ENCODE data around the gene AP2S1. TPM values are rescaled to one million over a fixed set of nuclear protein-coding genes. Genes with fewer than 3 reads are reported as not detected.

Gene AP2S1
- polyA plus RNA-seq, 1 donor from 2014 or later, result 167 TPM

DNA sequence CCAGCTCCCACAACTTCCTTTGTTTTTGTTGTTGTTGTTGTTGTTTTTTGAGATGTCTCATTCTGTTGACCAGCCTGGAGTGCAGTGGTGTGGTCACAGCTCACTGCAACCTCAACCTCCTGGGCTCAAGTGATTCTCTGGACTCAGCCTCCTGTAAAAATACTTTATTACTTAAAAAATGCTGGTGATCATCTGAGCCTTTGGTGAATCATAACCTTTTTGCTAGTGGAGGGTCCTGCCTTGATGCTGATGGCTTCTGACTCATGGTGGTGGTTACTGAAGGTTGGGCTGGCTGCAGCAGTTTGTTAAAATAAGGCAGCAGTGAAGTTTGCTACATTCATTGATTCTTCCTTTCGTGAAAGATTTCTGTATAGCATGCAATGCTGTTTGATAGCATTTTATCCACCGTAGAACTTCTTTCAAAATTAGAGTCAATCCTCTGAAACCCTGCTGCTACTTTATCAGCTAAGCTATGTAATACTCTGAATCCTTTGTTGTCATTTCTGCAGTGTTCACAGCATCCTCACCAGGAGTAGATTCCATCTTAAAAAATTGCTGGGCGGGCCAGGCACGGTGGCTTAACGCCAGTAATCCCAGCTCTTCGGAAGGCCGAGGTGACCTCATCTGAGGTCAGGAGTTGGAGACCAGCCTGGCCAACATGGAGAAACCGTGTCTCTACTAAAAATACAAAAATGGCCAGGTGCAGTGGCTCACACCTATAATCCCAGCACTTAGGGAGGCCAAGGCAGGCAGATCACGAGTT lies 28.1 kb upstream of the AP2S1 start:
- Histone ChIP-seq H3K9me3 (ENCODE audit: low read length) (no peaks in the 10 kb centered on the region), H3K27me3 (ENCODE audit: insufficient read depth, low read depth, low read length) (no peaks in the 10 kb centered on the region), H3K4me2 (ENCODE audit: low read length) (no peak overlapping the region), H3K36me3 (ENCODE audit: insufficient read depth, low read length) (no peaks in the 10 kb centered on the region), H3K9ac (ENCODE audit: low read length) (no peak overlapping the region), H3K27ac (ENCODE audit: low read length) (no peak overlapping the region), H3F3A (ENCODE audit: insufficient read depth, low read length, poor library complexity, severe bottlenecking) (no peaks in the 10 kb centered on the region), H3K4me3 (ENCODE audit: low read length) (no peak overlapping the region), H2AFZ (ENCODE audit: low read depth, low read length) (no peak overlapping the region), H3K9me2 (ENCODE audit: insufficient read depth, low read length) (no peaks in the 10 kb centered on the region), H3K79me2 (replicated peaks; ENCODE audit: insufficient read depth, low read length) (peaks cover 45% of the 10 kb centered on the region), H4K20me1 (ENCODE audit: insufficient read depth) (no peaks in the 10 kb centered on the region)
- no peak for TF ChIP-seq MXI1 (conservative IDR thresholded peaks at IDR 0.05; ENCODE audit: poor library complexity, severe bottlenecking)
- TF ChIP-seq, protein P1, sequence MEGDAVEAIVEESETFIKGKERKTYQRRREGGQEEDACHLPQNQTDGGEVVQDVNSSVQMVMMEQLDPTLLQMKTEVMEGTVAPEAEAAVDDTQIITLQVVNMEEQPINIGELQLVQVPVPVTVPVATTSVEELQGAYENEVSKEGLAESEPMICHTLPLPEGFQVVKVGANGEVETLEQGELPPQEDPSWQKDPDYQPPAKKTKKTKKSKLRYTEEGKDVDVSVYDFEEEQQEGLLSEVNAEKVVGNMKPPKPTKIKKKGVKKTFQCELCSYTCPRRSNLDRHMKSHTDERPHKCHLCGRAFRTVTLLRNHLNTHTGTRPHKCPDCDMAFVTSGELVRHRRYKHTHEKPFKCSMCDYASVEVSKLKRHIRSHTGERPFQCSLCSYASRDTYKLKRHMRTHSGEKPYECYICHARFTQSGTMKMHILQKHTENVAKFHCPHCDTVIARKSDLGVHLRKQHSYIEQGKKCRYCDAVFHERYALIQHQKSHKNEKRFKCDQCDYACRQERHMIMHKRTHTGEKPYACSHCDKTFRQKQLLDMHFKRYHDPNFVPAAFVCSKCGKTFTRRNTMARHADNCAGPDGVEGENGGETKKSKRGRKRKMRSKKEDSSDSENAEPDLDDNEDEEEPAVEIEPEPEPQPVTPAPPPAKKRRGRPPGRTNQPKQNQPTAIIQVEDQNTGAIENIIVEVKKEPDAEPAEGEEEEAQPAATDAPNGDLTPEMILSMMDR (IDR thresholded peaks at IDR 0.05; ENCODE audit: poor library complexity, severe bottlenecking), result no peak
- TF ChIP-seq, protein P2, sequence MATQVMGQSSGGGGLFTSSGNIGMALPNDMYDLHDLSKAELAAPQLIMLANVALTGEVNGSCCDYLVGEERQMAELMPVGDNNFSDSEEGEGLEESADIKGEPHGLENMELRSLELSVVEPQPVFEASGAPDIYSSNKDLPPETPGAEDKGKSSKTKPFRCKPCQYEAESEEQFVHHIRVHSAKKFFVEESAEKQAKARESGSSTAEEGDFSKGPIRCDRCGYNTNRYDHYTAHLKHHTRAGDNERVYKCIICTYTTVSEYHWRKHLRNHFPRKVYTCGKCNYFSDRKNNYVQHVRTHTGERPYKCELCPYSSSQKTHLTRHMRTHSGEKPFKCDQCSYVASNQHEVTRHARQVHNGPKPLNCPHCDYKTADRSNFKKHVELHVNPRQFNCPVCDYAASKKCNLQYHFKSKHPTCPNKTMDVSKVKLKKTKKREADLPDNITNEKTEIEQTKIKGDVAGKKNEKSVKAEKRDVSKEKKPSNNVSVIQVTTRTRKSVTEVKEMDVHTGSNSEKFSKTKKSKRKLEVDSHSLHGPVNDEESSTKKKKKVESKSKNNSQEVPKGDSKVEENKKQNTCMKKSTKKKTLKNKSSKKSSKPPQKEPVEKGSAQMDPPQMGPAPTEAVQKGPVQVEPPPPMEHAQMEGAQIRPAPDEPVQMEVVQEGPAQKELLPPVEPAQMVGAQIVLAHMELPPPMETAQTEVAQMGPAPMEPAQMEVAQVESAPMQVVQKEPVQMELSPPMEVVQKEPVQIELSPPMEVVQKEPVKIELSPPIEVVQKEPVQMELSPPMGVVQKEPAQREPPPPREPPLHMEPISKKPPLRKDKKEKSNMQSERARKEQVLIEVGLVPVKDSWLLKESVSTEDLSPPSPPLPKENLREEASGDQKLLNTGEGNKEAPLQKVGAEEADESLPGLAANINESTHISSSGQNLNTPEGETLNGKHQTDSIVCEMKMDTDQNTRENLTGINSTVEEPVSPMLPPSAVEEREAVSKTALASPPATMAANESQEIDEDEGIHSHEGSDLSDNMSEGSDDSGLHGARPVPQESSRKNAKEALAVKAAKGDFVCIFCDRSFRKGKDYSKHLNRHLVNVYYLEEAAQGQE (IDR thresholded peaks at IDR 0.05; ENCODE audit: borderline replicate concordance), result no peak
- TF ChIP-seq EZH2 (IDR thresholded peaks at IDR 0.05; ENCODE audit: borderline replicate concordance, insufficient read depth, low read length, poor library complexity, severe bottlenecking), result no peak
- TF ChIP-seq RAD21 (conservative IDR thresholded peaks at IDR 0.05), result no peak
- no peak for TF ChIP-seq EP300 (conservative IDR thresholded peaks at IDR 0.05; ENCODE audit: poor library complexity, severe bottlenecking)
- no peak for TF ChIP-seq TAF1 (IDR thresholded peaks at IDR 0.05; ENCODE audit: low read depth)
- no peak for TF ChIP-seq POLR2AphosphoS5 (IDR thresholded peaks at IDR 0.05)
- no peak for TF ChIP-seq SMC3 (conservative IDR thresholded peaks at IDR 0.05; ENCODE audit: poor library complexity)

DNA sequence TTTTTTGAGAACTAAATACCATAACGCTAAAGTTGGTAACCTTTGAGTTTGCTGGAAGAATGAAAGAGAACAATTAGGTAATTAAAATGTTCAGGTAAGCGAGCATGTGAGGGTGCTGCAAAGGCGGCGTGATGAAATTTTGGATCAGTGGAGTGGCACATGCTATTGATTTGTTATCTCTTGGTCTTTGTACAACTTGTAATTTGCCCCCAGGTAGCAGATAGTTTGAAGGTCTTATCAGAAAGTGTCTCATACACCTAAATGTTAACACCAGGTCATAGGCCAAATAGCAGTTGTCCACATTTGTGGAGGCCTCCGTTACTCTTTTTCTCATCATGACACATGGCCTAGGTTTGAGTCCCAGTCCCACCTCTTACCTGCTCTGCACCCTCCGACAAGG lies 25.0 kb upstream of the AP2S1 start:
- H3K9me3 ChIP-seq (ENCODE audit: low read length), result no peaks in the 10 kb centered on the region
- H4K20me1 ChIP-seq (ENCODE audit: insufficient read depth), result no peaks in the 10 kb centered on the region
- H3K36me3 ChIP-seq (ENCODE audit: insufficient read depth, low read length), result no peaks in the 10 kb centered on the region
- H3K27me3 ChIP-seq (ENCODE audit: insufficient read depth, low read depth, low read length), result no peaks in the 10 kb centered on the region
- H3F3A ChIP-seq (ENCODE audit: insufficient read depth, low read length, poor library complexity, severe bottlenecking), result no peaks in the 10 kb centered on the region
- TF ChIP-seq MXI1 (conservative IDR thresholded peaks at IDR 0.05; ENCODE audit: poor library complexity, severe bottlenecking) (no peak), POLR2AphosphoS5 (IDR thresholded peaks at IDR 0.05) (no peak), EP300 (conservative IDR thresholded peaks at IDR 0.05; ENCODE audit: poor library complexity, severe bottlenecking) (no peak), SMC3 (conservative IDR thresholded peaks at IDR 0.05; ENCODE audit: poor library complexity) (no peak), EZH2 (IDR thresholded peaks at IDR 0.05; ENCODE audit: borderline replicate concordance, insufficient read depth, low read length, poor library complexity, severe bottlenecking) (no peak), RAD21 (conservative IDR thresholded peaks at IDR 0.05) (no peak), TAF1 (IDR thresholded peaks at IDR 0.05; ENCODE audit: low read depth) (no peak)
- TF ChIP-seq, protein P1 (IDR thresholded peaks at IDR 0.05; ENCODE audit: poor library complexity, severe bottlenecking), result no peak
- TF ChIP-seq, protein P2 (IDR thresholded peaks at IDR 0.05; ENCODE audit: borderline replicate concordance), result no peak
- no peak overlapping the region for H3K9ac ChIP-seq (ENCODE audit: low read length)
- no peak overlapping the region for H2AFZ ChIP-seq (ENCODE audit: low read depth, low read length)
- no peak overlapping the region for H3K4me3 ChIP-seq (ENCODE audit: low read length)
- H3K27ac ChIP-seq (ENCODE audit: low read length), result no peak overlapping the region
- peaks cover 59% of the 10 kb centered on the region for H3K79me2 ChIP-seq (replicated peaks; ENCODE audit: insufficient read depth, low read length)
- no peak overlapping the region for H3K4me2 ChIP-seq (ENCODE audit: low read length)
- H3K9me2 ChIP-seq (ENCODE audit: insufficient read depth, low read length), result no peaks in the 10 kb centered on the region
